Immature natural killer cell (primary cell): ENCODE data around the gene FXYD7. TPM values are rescaled to one million over a fixed set of nuclear protein-coding genes. Genes with fewer than 3 reads are reported as not detected.
A peak's percentile ranks its signal among the peaks of the same experiment; 100 is the strongest.
"Not testable (repeated sequence)": the region's sequence is repeated elsewhere in the genome, so short reads cannot be mapped to it uniquely, and the experiment has no call there.

Experiments used
- DNase-seq, 3 donors: peaks; one replicate each; pipeline ENCODE4 v3.0.0; 2022; ENCODE audit warnings: mixed read lengths in 1 of 3
- H3K27ac Mint-ChIP-seq, 6 donors: one replicate each; pipeline ENCODE4 v1.8.0; 2020; ENCODE audit warnings: mixed read lengths in 6 of 6, mild to moderate bottlenecking in 5 of 6, inconsistent platforms in 4 of 6, moderate library complexity in 3 of 6
- H3K27me3 Mint-ChIP-seq, 3 donors: one replicate each; pipeline ENCODE4 v1.8.0; 2020 to 2021; ENCODE audit warnings: low read depth in 3 of 3, mild to moderate bottlenecking in 3 of 3, mixed read lengths in 3 of 3, moderate library complexity in 3 of 3, inconsistent platforms in 1 of 3
- H3K36me3 Mint-ChIP-seq, 3 donors: one replicate each; pipeline ENCODE4 v1.8.0; 2020; ENCODE audit warnings: mixed read lengths in 3 of 3, inconsistent platforms in 2 of 3, mild to moderate bottlenecking in 2 of 3
- H3K4me1 Mint-ChIP-seq, 2 donors: one replicate each; pipeline ENCODE4 v1.8.0; 2020; ENCODE audit warnings: inconsistent platforms in 2 of 2, mild to moderate bottlenecking in 2 of 2, mixed read lengths in 2 of 2, moderate library complexity in 1 of 2
- H3K4me3 Mint-ChIP-seq, 5 donors: one replicate each; pipeline ENCODE4 v1.8.0; 2020; ENCODE audit warnings: mild to moderate bottlenecking in 5 of 5, mixed read lengths in 5 of 5, inconsistent platforms in 3 of 5, moderate library complexity in 3 of 5
- H3K9me3 Mint-ChIP-seq, 6 donors: one replicate each; pipeline ENCODE4 v1.8.0; 2020; ENCODE audit warnings: mild to moderate bottlenecking in 6 of 6, mixed read lengths in 6 of 6, inconsistent platforms in 4 of 6, moderate library complexity in 3 of 6
- polyA plus RNA-seq, 3 donors: library from polyadenylated mRNA; unstranded; fragments of 300-500 nt; fragmentation: Illumina TruSeq; gene quantifications; one replicate each; pipeline ENCODE4 v1.2.3, GENCODE V29; 2021

FXYD7 gene
- polyA plus RNA-seq, 3 donors from 2014 or later: 2.1 to 4.1 (median 2.5) TPM

GRCh38 chr19:35127871-35128270 lies 15.2 kb upstream of the FXYD7 start:
- Mint-ChIP-seq H3K27me3 (peaks cover 0 to 9% (median 0%) of the 10 kb centered on the region in 3 donors), H3K4me3 (no peak overlapping the region), H3K9me3 (no peaks in the 10 kb centered on the region), H3K27ac (no peak overlapping the region), H3K4me1 (peaks cover 13 to 15% of the 10 kb centered on the region in 2 donors), H3K36me3 (no peaks in the 10 kb centered on the region)
- DNase-seq: no peak

- no peak for DNase-seq
- peaks cover 0 to 11% (median 0%) of the 10 kb centered on the region in 3 donors for H3K27me3 Mint-ChIP-seq
- no peak overlapping the region for H3K27ac Mint-ChIP-seq
- no peak overlapping the region for H3K4me3 Mint-ChIP-seq
- H3K36me3 Mint-ChIP-seq: no peaks in the 10 kb centered on the region
- H3K4me1 Mint-ChIP-seq: peaks cover 13 to 15% of the 10 kb centered on the region in 2 donors
- no peaks in the 10 kb centered on the region for H3K9me3 Mint-ChIP-seq
These were observed 14.5 kb upstream of the FXYD7 start for GRCh38 chr19:35128398-35129057.

- H3K4me1 Mint-ChIP-seq, H3K4me3 Mint-ChIP-seq, H3K36me3 Mint-ChIP-seq, DNase-seq, H3K27me3 Mint-ChIP-seq, H3K9me3 Mint-ChIP-seq, H3K27ac Mint-ChIP-seq: not testable (repeated sequence)
These were observed 13.3 kb upstream of the FXYD7 start for GRCh38 chr19:35129724-35130274.

GRCh38 chr19:35130761-35131720 lies 12.0 kb upstream of the FXYD7 start:
- Mint-ChIP-seq H3K4me3 (no peak overlapping the region), H3K27ac (no peak overlapping the region), H3K36me3 (peaks cover 0 to 4% (median 0%) of the 10 kb centered on the region in 3 donors), H3K27me3 (peaks cover 0 to 6% (median 2%) of the 10 kb centered on the region in 3 donors), H3K9me3 (no peaks in the 10 kb centered on the region), H3K4me1 (peaks cover 0 to 2% of the 10 kb centered on the region in 2 donors)
- DNase-seq: no peak

GRCh38 chr19:35132254-35132653 lies 10.8 kb upstream of the FXYD7 start:
- no peak overlapping the region for H3K27ac Mint-ChIP-seq
- H3K27me3 Mint-ChIP-seq: peaks cover 2 to 6% (median 2%) of the 10 kb centered on the region in 3 donors
- no peak for DNase-seq
- peaks cover 0 to 5% of the 10 kb centered on the region in 2 donors for H3K4me1 Mint-ChIP-seq
- H3K4me3 Mint-ChIP-seq: no peak overlapping the region
- peaks cover 0 to 4% (median 0%) of the 10 kb centered on the region in 3 donors for H3K36me3 Mint-ChIP-seq
- H3K9me3 Mint-ChIP-seq: no peaks in the 10 kb centered on the region

- no peak for DNase-seq
- H3K27ac Mint-ChIP-seq: no peak overlapping the region
- H3K4me1 Mint-ChIP-seq: peaks cover 0 to 8% of the 10 kb centered on the region in 2 donors
- H3K36me3 Mint-ChIP-seq: peaks cover 0 to 4% (median 0%) of the 10 kb centered on the region in 3 donors
- H3K9me3 Mint-ChIP-seq: no peaks in the 10 kb centered on the region
- H3K27me3 Mint-ChIP-seq: peaks cover 2 to 5% (median 4%) of the 10 kb centered on the region in 3 donors
- no peak overlapping the region for H3K4me3 Mint-ChIP-seq
These were observed 9.2 kb upstream of the FXYD7 start for GRCh38 chr19:35133826-35134225.

- Mint-ChIP-seq H3K27me3 (peaks cover 2 to 5% (median 4%) of the 10 kb centered on the region in 3 donors), H3K4me3 (no peak within 1 kb of the TSS), H3K4me1 (peaks cover 0 to 8% of the 10 kb centered on the region in 2 donors), H3K9me3 (no peaks in the 10 kb centered on the region), H3K36me3 (peaks cover 0 to 4% (median 0%) of the 10 kb centered on the region in 3 donors), H3K27ac (no peak within 1 kb of the TSS)
- no peak for DNase-seq
These were observed 8.3 kb upstream of the FXYD7 start, which contains the start of gene LGI4 for GRCh38 chr19:35134601-35135242. Gene LGI4 (minus strand): TSS chr19:35135059. CDS start chr19:35134680, 379 bp downstream.

GRCh38 chr19:35135389-35135909 lies 7.6 kb upstream of the FXYD7 start:
- no peaks in the 10 kb centered on the region for H3K9me3 Mint-ChIP-seq
- peaks cover 0 to 5% (median 0%) of the 10 kb centered on the region in 3 donors for H3K36me3 Mint-ChIP-seq
- no peak overlapping the region for H3K27ac Mint-ChIP-seq
- H3K4me3 Mint-ChIP-seq: no peak overlapping the region
- peak; percentile 52 to 62 (median 59) for DNase-seq
- peaks cover 1 to 8% of the 10 kb centered on the region in 2 donors for H3K4me1 Mint-ChIP-seq
- H3K27me3 Mint-ChIP-seq: peaks cover 2 to 5% (median 4%) of the 10 kb centered on the region in 3 donors

GRCh38 chr19:35136231-35136630 lies 6.8 kb upstream of the FXYD7 start:
- Mint-ChIP-seq H3K27me3 (peaks cover 3 to 6% (median 4%) of the 10 kb centered on the region in 3 donors), H3K36me3 (peaks cover 0 to 11% (median 0%) of the 10 kb centered on the region in 3 donors), H3K9me3 (no peaks in the 10 kb centered on the region), H3K4me3 (no peak overlapping the region), H3K27ac (no peak overlapping the region), H3K4me1 (peaks cover 9 to 14% of the 10 kb centered on the region in 2 donors)
- no peak for DNase-seq

- Mint-ChIP-seq H3K9me3 (no peaks in the 10 kb centered on the region), H3K4me3 (no peak overlapping the region), H3K4me1 (peaks cover 18 to 23% of the 10 kb centered on the region in 2 donors), H3K27me3 (peaks cover 6 to 10% (median 6%) of the 10 kb centered on the region in 3 donors), H3K36me3 (peaks cover 0 to 11% (median 0%) of the 10 kb centered on the region in 3 donors), H3K27ac (peak overlapping the region in 1 of 6 donors; percentile 64)
- DNase-seq: no peak
These were observed 5.9 kb upstream of the FXYD7 start for GRCh38 chr19:35136977-35137702.

GRCh38 chr19:35138305-35138892 lies 4.7 kb upstream of the FXYD7 start, which contains the start of gene FXYD1:
Gene FXYD1 (plus strand): TSS chr19:35138824. CDS start chr19:35140080, 1,256 bp downstream.
- H3K4me3 Mint-ChIP-seq: peak within 1 kb of the TSS in 2 of 5 donors; percentile 8 to 19

More at GRCh38 chr19:35138305-35138892, 4.7 kb upstream of the FXYD7 start, which contains the start of gene FXYD1:
- no peak for DNase-seq
- Mint-ChIP-seq H3K4me1 (peaks cover 20 to 27% of the 10 kb centered on the region in 2 donors), H3K27me3 (peaks cover 6 to 9% (median 6%) of the 10 kb centered on the region in 3 donors), H3K9me3 (no peaks in the 10 kb centered on the region), H3K27ac (peak within 1 kb of the TSS in 1 of 6 donors; percentile 64), H3K36me3 (peaks cover 0 to 11% (median 0%) of the 10 kb centered on the region in 3 donors)
